Heart right ventricle (tissue), 16 donors: ENCODE results near the gene PAIP1. TPM values are rescaled to one million over a fixed set of nuclear protein-coding genes. Genes with fewer than 3 reads are reported as not detected.

Source experiments
- ATAC-seq, 8 donors: fragments of 200-7000 bp; cut with Tn5 transposase; one replicate each; pipeline ENCODE4 v1.9.1; 2020; ENCODE audit warnings: mild to moderate bottlenecking in 8 of 8, moderate library complexity in 8 of 8, moderate number of reproducible peaks in 1 of 8
- DNase-seq, 2 donors: peaks; one replicate each; pipeline ENCODE4 v3.0.0-alpha.2; 2020
- H3K27ac ChIP-seq, 10 donors: fragments of 200-600 bp; sonication (generic) in 2 of 10; one replicate each; pipeline versions ENCODE4 v1.5.0 to v1.8.0; 2020 to 2022; ENCODE audit warnings: mild to moderate bottlenecking in 3 of 10
- H3K27me3 ChIP-seq, 7 donors: fragments of 200-600 bp; one replicate each; pipeline ENCODE4 v1.8.0; 2021 to 2022; ENCODE audit warnings: mild to moderate bottlenecking in 2 of 7
- H3K36me3 ChIP-seq, 9 donors: fragments of 200-600 bp; sonication (generic) in 1 of 9; one replicate each; pipeline versions ENCODE4 v1.5.0 to v1.8.0; 2020 to 2022; ENCODE audit warnings: mild to moderate bottlenecking in 2 of 9
- H3K4me1 ChIP-seq, 9 donors: fragments of 200-600 bp; sonication (generic) in 1 of 9; one replicate each; pipeline versions ENCODE4 v1.5.0 to v1.8.0; 2020 to 2022; ENCODE audit warnings: mild to moderate bottlenecking in 4 of 9
- H3K4me3 ChIP-seq, 10 donors: fragments of 200-600 bp; sonication (generic) in 2 of 10; one replicate each; pipeline versions ENCODE4 v1.5.0 to v1.8.0; 2020 to 2022; ENCODE audit warnings: mild to moderate bottlenecking in 7 of 10, moderate library complexity in 2 of 10
- H3K9me3 ChIP-seq, 11 donors: fragments of 200-600 bp in 10 of 11; sonication (generic) in 2 of 11; one replicate each; pipeline versions ENCODE4 v1.5.0 to v1.8.0; 2013 to 2022; ENCODE audit warnings: mild to moderate bottlenecking in 2 of 11, control low read depth in 1 of 11, moderate library complexity in 1 of 11
- WGBS, 2 donors: extraction: QIAGEN DNeasy Blood & Tissue Kit; methylation state at CpG; one replicate each; pipeline ENCODE4 v1.1.7; 2013; ENCODE audit warnings: inconsistent platforms in 1 of 2; 5-methylcytosine and 5-hydroxymethylcytosine counted together
- intact Hi-C, 10 donors: fragments of 100-400 bp; cut with DNase I; formaldehyde crosslinking; loops; one replicate each; pipeline versions ENCODE4 v1.11.1 to v1.14.2; 2022
- polyA plus RNA-seq, 2 donors: library from polyadenylated mRNA; stranded (reverse); fragments of 200-250 nt; gene quantifications; one replicate each; pipeline ENCODE4 v1.2.3, GENCODE V29; 2013
- total RNA-seq, 10 donors: library from RNA; stranded (reverse); fragmentation: NEBNext Ultra II Directional in 3 of 10; extraction: Animal tissue kit (Norgen Biotek cat#: 25700) in 3 of 10; gene quantifications; one replicate each; pipeline versions ENCODE4 v1.2.1 to v1.2.4, GENCODE V29; 2021 to 2023
- TF ChIP-seq, protein P1 (sequence below), 9 donors: fragments of 200-600 bp; sonication (generic) in 2 of 9; IDR thresholded peaks; one replicate each; pipeline versions ENCODE4 v1.5.0 to v1.8.0; 2021 to 2022; ENCODE audit warnings: antibody characterized with exemption in 9 of 9, mild to moderate bottlenecking in 5 of 9, moderate library complexity in 1 of 9
- donor health status: Arrhythmogenic right ventricular cardiomyopathy.
- donor health status: ischemic (EF 13 %, LVEDD 7.1; RV severe dilation, severe dysfunction).
- donor health status: healthy with polysubstance abuse.
- donor health status: DM: no; HTN: yes; CAD: no.
- donor health status: DM: no; HTN: no; CAD: no.
- donor health status: ischemic (EF 25% LVEDD 6.9; RV normal size, moderate dysfunction).
- donor health status: ischemic (EF 25% LVEDD 5.7; RV mildly dilated, moderate dysfunction).
- donor health status: healthy.
- donor health status: DM: yes; HTN: yes; CAD: no.
- donor health status: Ischemic cardiomyopathy.
- donor health status: ischemic (EF 35%, LVEDD 5.7; RV mildly dilated, moderate dysfunction).
- donor health status: nonischemic (EF 11% LVEDD 7.7; RV severe dilation, severe dysfunction).
- donor health status: DM: yes; HTN: yes; CAD: no.
- donor health status: PGD.
- donor health status: ischemic (EF 29% LVEDD 5.4; RV normal size, mild dysfunction).
- donor health status: nonischemic (EF 23%, LVEDD 6.1; RV moderate dilation, normal function).

PAIP1 gene
- total and polyA plus RNA-seq, 12 donors = 51.1 to 162 (median 133) TPM

- intact Hi-C loops = loop anchor here in 6 of 10 donors (1.0 to 10.0 kb wide), 6 partner anchors 33 to 378 kb away; partner anchors contain the start of genes HMGCS1 (in 6 of the 6), C5orf34 (in 1 of the 6), NNT (in 1 of the 6) and PAIP1 (in 1 of the 6)
- no peak for ATAC-seq
- Histone ChIP-seq H3K27me3 (no peaks in the 10 kb centered on the region), H3K36me3 (peaks cover 0 to 1% (median 0%) of the 10 kb centered on the region in 9 donors), H3K4me3 (peak overlapping the region; percentile 65 to 100 (median 79)), H3K27ac (peak overlapping the region; percentile 94 to 99 (median 97)), H3K4me1 (peaks cover 0 to 29% (median 15%) of the 10 kb centered on the region in 9 donors), H3K9me3 (no peaks in the 10 kb centered on the region)
- WGBS, 2 donors = 37 to 38% methylated on average over 6 of the region's 6 CpGs
- no peak for DNase-seq
- TF ChIP-seq, protein P1, sequence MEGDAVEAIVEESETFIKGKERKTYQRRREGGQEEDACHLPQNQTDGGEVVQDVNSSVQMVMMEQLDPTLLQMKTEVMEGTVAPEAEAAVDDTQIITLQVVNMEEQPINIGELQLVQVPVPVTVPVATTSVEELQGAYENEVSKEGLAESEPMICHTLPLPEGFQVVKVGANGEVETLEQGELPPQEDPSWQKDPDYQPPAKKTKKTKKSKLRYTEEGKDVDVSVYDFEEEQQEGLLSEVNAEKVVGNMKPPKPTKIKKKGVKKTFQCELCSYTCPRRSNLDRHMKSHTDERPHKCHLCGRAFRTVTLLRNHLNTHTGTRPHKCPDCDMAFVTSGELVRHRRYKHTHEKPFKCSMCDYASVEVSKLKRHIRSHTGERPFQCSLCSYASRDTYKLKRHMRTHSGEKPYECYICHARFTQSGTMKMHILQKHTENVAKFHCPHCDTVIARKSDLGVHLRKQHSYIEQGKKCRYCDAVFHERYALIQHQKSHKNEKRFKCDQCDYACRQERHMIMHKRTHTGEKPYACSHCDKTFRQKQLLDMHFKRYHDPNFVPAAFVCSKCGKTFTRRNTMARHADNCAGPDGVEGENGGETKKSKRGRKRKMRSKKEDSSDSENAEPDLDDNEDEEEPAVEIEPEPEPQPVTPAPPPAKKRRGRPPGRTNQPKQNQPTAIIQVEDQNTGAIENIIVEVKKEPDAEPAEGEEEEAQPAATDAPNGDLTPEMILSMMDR (IDR thresholded peaks at IDR 0.05) = no peak
Measured at GRCh38 chr5:43482490-43483297, 74.2 kb downstream of the PAIP1 start.

Other genes starting within 250 kb of the PAIP1 start
- gene HMGCS1, start 243.7 kb downstream of the PAIP1 start, total RNA-seq = 10 to 100 TPM; 24.8 to 33.0 (median 27.1) TPM
- 10 to 100 TPM in 1 of 2 donors, 1 to 10 TPM in 1; 8.3 to 15.8 TPM for gene HMGCS1, start 243.7 kb downstream of the PAIP1 start, polyA plus RNA-seq
- gene CCL28, start 144.7 kb downstream of the PAIP1 start, total RNA-seq = under 1 TPM in 9 of 10 donors, not detected in 1; 0.20 to 0.53 (median 0.32) TPM
- gene CCL28, start 144.7 kb downstream of the PAIP1 start, polyA plus RNA-seq = under 1 TPM; 0.10 to 0.59 TPM
- gene TMEM267, start 73.2 kb downstream of the PAIP1 start, total RNA-seq = 10 to 100 TPM in 1 of 10 donors, 1 to 10 TPM in 9; 4.2 to 10.3 (median 5.6) TPM
- gene TMEM267, start 73.2 kb downstream of the PAIP1 start, polyA plus RNA-seq = 1 to 10 TPM; 5.2 to 9.6 TPM
- 1 to 10 TPM in 2 of 10 donors, under 1 TPM in 8; 0.22 to 1.6 (median 0.53) TPM for gene C5orf34, start 41.9 kb downstream of the PAIP1 start, total RNA-seq
- gene C5orf34, start 41.9 kb downstream of the PAIP1 start, polyA plus RNA-seq = under 1 TPM; 0.65 to 0.95 TPM
- gene NNT, start 46.1 kb upstream of the PAIP1 start, total RNA-seq = 100 to 1,000 TPM; 383 to 731 (median 639) TPM
- gene NNT, start 46.1 kb upstream of the PAIP1 start, polyA plus RNA-seq = 10 to 100 TPM; 40.8 to 78.5 TPM